HG02852 (cell line): Measurements from ENCODE around the gene WDR82.

Experiments
- ATAC-seq: cut with Tn5 transposase; IDR thresholded peaks from one replicate; pipeline ENCODE4 v1.9.1; 2021; ENCODE audit warnings: mild to moderate bottlenecking, moderate library complexity; ENCODE audit not compliant: unreplicated experiment

The WDR82 gene

GRCh38 chr3:52238761-52239701, 39.4 kb downstream of the WDR82 start, which contains the start of gene TWF2:
TWF2 (minus strand) TSS chr3:52239158; CDS start chr3:52239016, 142 bp downstream.
- ATAC-seq, result peak; percentile 80

- ATAC-seq, result peak; percentile 16
These were observed 40.2 kb downstream of the WDR82 start for GRCh38 chr3:52238193-52238760.

- no peak for ATAC-seq
These were observed 40.7 kb downstream of the WDR82 start for GRCh38 chr3:52237657-52238172.

GRCh38 chr3:52237006-52237656, 41.3 kb downstream of the WDR82 start:
- ATAC-seq, result no peak

GRCh38 chr3:52236424-52236886, 42.0 kb downstream of the WDR82 start:
- no peak for ATAC-seq

GRCh38 chr3:52234516-52235447, 43.7 kb downstream of the WDR82 start:
- no peak for ATAC-seq

- no peak for ATAC-seq
These were observed 44.5 kb downstream of the WDR82 start for GRCh38 chr3:52233968-52234367.

GRCh38 chr3:52233108-52233591, 45.3 kb downstream of the WDR82 start:
- ATAC-seq, result no peak

GRCh38 chr3:52232279-52233107, 46.0 kb downstream of the WDR82 start:
- ATAC-seq, result no peak

GRCh38 chr3:52231502-52232278, 46.8 kb downstream of the WDR82 start:
- ATAC-seq, result no peak

GRCh38 chr3:52230889-52231499, 47.5 kb downstream of the WDR82 start:
- no peak for ATAC-seq

GRCh38 chr3:52230461-52230860, 48.0 kb downstream of the WDR82 start:
- no peak for ATAC-seq

GRCh38 chr3:52229656-52230055, 48.8 kb downstream of the WDR82 start:
- no peak for ATAC-seq

GRCh38 chr3:52228751-52229291, 49.6 kb downstream of the WDR82 start:
- ATAC-seq, result no peak

- no peak for ATAC-seq
These were observed 50.2 kb downstream of the WDR82 start for GRCh38 chr3:52228266-52228665.

- no peak for ATAC-seq
These were observed 50.7 kb downstream of the WDR82 start for GRCh38 chr3:52227766-52228165.

- ATAC-seq, result no peak
These were observed 51.3 kb downstream of the WDR82 start for GRCh38 chr3:52227117-52227516.
